PFSK-1 (cell line): ENCODE data around the gene BPIFA3.

ENCODE experiments used
- FOXP2 ChIP-seq: optimal IDR thresholded peaks from 2 replicates; pipeline ENCODE3; 2011; ENCODE audit warnings: borderline replicate concordance, control low read depth, inconsistent platforms; ENCODE audit not compliant: insufficient read depth; ENCODE audit errors: extremely low read length, extremely low read depth
- POLR2AphosphoS5 ChIP-seq: IDR thresholded peaks from 2 replicates; pipeline ENCODE4 v1.6.1; 2012; ENCODE audit warnings: low read depth, mild to moderate bottlenecking, control low read depth, low read length, moderate library complexity
- SIN3A ChIP-seq: IDR thresholded peaks from 2 replicates; pipeline ENCODE4 v1.6.1; 2012; ENCODE audit warnings: mild to moderate bottlenecking, low read length, moderate library complexity, borderline replicate concordance; ENCODE audit not compliant: insufficient read depth
- TAF1 ChIP-seq: IDR thresholded peaks from 2 replicates; pipeline ENCODE4 v1.6.1; 2012; ENCODE audit warnings: low read length, control low read depth, borderline replicate concordance; ENCODE audit not compliant: insufficient read depth
- TF ChIP-seq, protein P1 (sequence below), 2 experiments: IDR thresholded peaks; 2 replicates each; pipeline versions ENCODE4 v1.6.1 to v1.8.0; 2011 to 2012; ENCODE audit warnings: low read depth in 2 of 2, low read length in 2 of 2, control low read depth in 1 of 2, inconsistent platforms in 1 of 2, mild to moderate bottlenecking in 1 of 2, moderate library complexity in 1 of 2; ENCODE audit not compliant: insufficient read depth in 1 of 2

DNA sequence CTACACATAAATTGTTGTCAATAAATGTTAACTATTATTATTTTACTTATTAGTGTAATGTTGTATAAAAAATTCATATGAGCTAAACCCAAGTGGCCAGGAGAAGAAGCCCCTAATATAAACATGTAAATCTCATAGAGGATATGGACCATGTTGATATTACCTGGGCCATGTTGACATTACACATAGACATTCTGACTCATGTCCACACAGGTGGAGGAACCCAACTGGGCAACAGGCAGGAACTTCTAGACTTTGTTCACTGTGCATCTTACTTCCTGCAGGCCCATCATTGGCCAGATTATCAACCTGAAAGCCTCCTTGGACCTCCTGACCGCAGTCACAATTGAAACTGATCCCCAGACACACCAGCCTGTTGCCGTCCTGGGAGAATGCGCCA lies 42.0 kb upstream of the BPIFA3 start:
- TF ChIP-seq SIN3A (no peak), POLR2AphosphoS5 (no peak), TAF1 (no peak), FOXP2 (no peak)
- TF ChIP-seq, protein P1, sequence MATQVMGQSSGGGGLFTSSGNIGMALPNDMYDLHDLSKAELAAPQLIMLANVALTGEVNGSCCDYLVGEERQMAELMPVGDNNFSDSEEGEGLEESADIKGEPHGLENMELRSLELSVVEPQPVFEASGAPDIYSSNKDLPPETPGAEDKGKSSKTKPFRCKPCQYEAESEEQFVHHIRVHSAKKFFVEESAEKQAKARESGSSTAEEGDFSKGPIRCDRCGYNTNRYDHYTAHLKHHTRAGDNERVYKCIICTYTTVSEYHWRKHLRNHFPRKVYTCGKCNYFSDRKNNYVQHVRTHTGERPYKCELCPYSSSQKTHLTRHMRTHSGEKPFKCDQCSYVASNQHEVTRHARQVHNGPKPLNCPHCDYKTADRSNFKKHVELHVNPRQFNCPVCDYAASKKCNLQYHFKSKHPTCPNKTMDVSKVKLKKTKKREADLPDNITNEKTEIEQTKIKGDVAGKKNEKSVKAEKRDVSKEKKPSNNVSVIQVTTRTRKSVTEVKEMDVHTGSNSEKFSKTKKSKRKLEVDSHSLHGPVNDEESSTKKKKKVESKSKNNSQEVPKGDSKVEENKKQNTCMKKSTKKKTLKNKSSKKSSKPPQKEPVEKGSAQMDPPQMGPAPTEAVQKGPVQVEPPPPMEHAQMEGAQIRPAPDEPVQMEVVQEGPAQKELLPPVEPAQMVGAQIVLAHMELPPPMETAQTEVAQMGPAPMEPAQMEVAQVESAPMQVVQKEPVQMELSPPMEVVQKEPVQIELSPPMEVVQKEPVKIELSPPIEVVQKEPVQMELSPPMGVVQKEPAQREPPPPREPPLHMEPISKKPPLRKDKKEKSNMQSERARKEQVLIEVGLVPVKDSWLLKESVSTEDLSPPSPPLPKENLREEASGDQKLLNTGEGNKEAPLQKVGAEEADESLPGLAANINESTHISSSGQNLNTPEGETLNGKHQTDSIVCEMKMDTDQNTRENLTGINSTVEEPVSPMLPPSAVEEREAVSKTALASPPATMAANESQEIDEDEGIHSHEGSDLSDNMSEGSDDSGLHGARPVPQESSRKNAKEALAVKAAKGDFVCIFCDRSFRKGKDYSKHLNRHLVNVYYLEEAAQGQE (IDR thresholded peaks at IDR 0.05; ENCODE audit: insufficient read depth in 1 of 2, low read depth in 2 of 2, low read length in 2 of 2), result no peak
